Panc1 (cell line): Measurements from ENCODE around the gene YBEY.

Experiments
- CTCF ChIP-seq: fragments of 450-650 bp; IDR thresholded peaks from 2 replicates; pipeline ENCODE4 v1.5.1; 2017; ENCODE audit warnings: mild to moderate bottlenecking
- SIN3A ChIP-seq: IDR thresholded peaks from 2 replicates; pipeline ENCODE4 v1.6.1; 2012; ENCODE audit warnings: low read depth, mild to moderate bottlenecking, low read length, moderate library complexity, borderline replicate concordance; ENCODE audit not compliant: insufficient read depth
- TF ChIP-seq, protein P1 (sequence below), 2 experiments: IDR thresholded peaks; 2 replicates each; pipeline ENCODE4 v1.6.1; 2011 to 2012; ENCODE audit warnings: low read depth in 2 of 2, control low read depth in 1 of 2, low read length in 1 of 2, mild to moderate bottlenecking in 1 of 2, moderate library complexity in 1 of 2; ENCODE audit not compliant: insufficient read depth in 1 of 2

DNA sequence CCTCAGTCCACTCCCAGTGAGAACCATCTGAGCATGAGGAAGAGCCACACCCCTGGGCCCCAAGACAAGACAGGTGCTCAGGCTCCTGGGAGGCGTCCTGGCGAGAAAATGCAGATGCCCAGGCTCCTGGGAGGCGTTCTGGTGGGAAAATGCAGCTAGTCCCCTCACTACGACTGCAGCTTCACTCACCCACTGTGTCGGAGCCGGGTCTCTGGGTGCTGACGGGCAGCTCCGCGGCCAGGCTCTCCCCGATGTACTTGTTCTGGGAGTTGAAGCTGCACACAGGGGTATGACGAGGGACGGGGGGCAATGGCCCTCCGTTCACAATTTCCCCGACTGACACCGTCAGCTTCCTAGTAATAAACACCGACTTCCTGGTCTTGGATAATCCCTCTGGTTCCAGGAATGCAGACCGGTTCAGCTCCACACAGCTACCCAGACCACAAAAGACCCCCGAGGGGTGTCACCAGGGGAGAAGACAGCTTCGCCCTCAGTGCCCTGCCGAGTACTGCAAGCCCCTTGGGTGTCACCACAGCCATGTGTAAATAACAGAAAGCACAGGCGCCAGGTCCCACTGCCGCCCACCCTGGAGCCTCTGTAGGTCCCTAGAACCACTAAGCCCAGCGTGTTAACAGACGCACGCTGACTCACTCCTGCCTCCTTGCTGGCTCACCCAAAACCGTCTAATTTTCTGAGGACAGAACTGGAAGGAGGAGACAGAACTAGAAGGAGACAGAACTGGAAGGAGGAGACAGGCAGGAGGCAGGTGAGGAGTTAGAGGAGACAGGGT, 20.2 kb upstream of the YBEY start:
- no peak for TF ChIP-seq SIN3A
- TF ChIP-seq CTCF = no peak
- TF ChIP-seq, protein P1, sequence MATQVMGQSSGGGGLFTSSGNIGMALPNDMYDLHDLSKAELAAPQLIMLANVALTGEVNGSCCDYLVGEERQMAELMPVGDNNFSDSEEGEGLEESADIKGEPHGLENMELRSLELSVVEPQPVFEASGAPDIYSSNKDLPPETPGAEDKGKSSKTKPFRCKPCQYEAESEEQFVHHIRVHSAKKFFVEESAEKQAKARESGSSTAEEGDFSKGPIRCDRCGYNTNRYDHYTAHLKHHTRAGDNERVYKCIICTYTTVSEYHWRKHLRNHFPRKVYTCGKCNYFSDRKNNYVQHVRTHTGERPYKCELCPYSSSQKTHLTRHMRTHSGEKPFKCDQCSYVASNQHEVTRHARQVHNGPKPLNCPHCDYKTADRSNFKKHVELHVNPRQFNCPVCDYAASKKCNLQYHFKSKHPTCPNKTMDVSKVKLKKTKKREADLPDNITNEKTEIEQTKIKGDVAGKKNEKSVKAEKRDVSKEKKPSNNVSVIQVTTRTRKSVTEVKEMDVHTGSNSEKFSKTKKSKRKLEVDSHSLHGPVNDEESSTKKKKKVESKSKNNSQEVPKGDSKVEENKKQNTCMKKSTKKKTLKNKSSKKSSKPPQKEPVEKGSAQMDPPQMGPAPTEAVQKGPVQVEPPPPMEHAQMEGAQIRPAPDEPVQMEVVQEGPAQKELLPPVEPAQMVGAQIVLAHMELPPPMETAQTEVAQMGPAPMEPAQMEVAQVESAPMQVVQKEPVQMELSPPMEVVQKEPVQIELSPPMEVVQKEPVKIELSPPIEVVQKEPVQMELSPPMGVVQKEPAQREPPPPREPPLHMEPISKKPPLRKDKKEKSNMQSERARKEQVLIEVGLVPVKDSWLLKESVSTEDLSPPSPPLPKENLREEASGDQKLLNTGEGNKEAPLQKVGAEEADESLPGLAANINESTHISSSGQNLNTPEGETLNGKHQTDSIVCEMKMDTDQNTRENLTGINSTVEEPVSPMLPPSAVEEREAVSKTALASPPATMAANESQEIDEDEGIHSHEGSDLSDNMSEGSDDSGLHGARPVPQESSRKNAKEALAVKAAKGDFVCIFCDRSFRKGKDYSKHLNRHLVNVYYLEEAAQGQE (IDR thresholded peaks at IDR 0.05; ENCODE audit: insufficient read depth in 1 of 2, low read depth in 2 of 2, low read length in 1 of 2) = no peak
